ENCODE data around the gene TSLP. TPM values are rescaled to one million over a fixed set of nuclear protein-coding genes. Genes with fewer than 3 reads are reported as not detected.

Gene TSLP
- total RNA-seq, 1 experiment from 2014 or later = not detected

- TF ChIP-seq CTCF (IDR thresholded peaks at IDR 0.05; ENCODE audit: insufficient read depth in 1 of 2, low read depth in 1 of 2, low read length in 1 of 2, severe bottlenecking in 1 of 2, unreplicated experiment in 1 of 2) = no peak
- no peaks in the 10 kb centered on the region for H3K4me1 Mint-ChIP-seq (ENCODE audit: low read depth, unreplicated experiment)
- intact Hi-C loops (cut with micrococcal nuclease; ENCODE audit: unreplicated experiment) = no loop called here
- no peaks in the 10 kb centered on the region for H3K9me3 Mint-ChIP-seq (ENCODE audit: unreplicated experiment)
- Histone ChIP-seq H3K4me3 (ENCODE audit: low read depth, low read length) (no peak overlapping the region), H3K36me3 (ENCODE audit: control insufficient read depth, insufficient read depth, low read length) (no peaks in the 10 kb centered on the region), H3K9me3 (no peaks in the 10 kb centered on the region), H3K4me1 (no peaks in the 10 kb centered on the region), H3K27me3 (replicated peaks; ENCODE audit: control insufficient read depth, insufficient read depth, low read length) (no peaks in the 10 kb centered on the region)
- ChIA-PET CTCF (no interaction called here), POLR2A (no interaction called here)
- BruUV-seq (replicated peaks) = no TSS peak
- no peak overlapping the region for H3K4me3 Mint-ChIP-seq (ENCODE audit: unreplicated experiment)
- H3K27ac Mint-ChIP-seq (ENCODE audit: unreplicated experiment) = no peak overlapping the region
- H3K36me3 Mint-ChIP-seq (ENCODE audit: insufficient read depth, unreplicated experiment) = no peaks in the 10 kb centered on the region
- peaks cover 6% of the 10 kb centered on the region for H3K27me3 Mint-ChIP-seq (ENCODE audit: insufficient read depth, unreplicated experiment)
- DNase-seq = no peak
These were observed 27.6 kb upstream of the TSLP start for GRCh38 chr5:111043712-111044506.

GRCh38 chr5:111058064-111058463 lies 13.4 kb upstream of the TSLP start:
- no peak for DNase-seq
- Mint-ChIP-seq H3K36me3 (ENCODE audit: insufficient read depth, unreplicated experiment) (no peaks in the 10 kb centered on the region), H3K4me3 (ENCODE audit: unreplicated experiment) (no peak overlapping the region), H3K27me3 (ENCODE audit: insufficient read depth, unreplicated experiment) (peaks cover 33% of the 10 kb centered on the region), H3K27ac (ENCODE audit: unreplicated experiment) (no peak overlapping the region), H3K4me1 (ENCODE audit: low read depth, unreplicated experiment) (no peaks in the 10 kb centered on the region), H3K9me3 (ENCODE audit: unreplicated experiment) (no peaks in the 10 kb centered on the region)
- no peak overlapping the region for H3K4me3 ChIP-seq (ENCODE audit: low read depth, low read length)
- H3K27me3 ChIP-seq (replicated peaks; ENCODE audit: control insufficient read depth, insufficient read depth, low read length) = no peaks in the 10 kb centered on the region
- H3K4me1 ChIP-seq = no peaks in the 10 kb centered on the region
- no peaks in the 10 kb centered on the region for H3K9me3 ChIP-seq
- ChIA-PET POLR2A (no interaction called here), CTCF (no interaction called here)
- H3K36me3 ChIP-seq (ENCODE audit: control insufficient read depth, insufficient read depth, low read length) = no peaks in the 10 kb centered on the region
- no peak for TF ChIP-seq CTCF (IDR thresholded peaks at IDR 0.05; ENCODE audit: insufficient read depth in 1 of 2, low read depth in 1 of 2, low read length in 1 of 2, severe bottlenecking in 1 of 2, unreplicated experiment in 1 of 2)
- BruUV-seq (replicated peaks) = no TSS peak
- intact Hi-C loops (cut with micrococcal nuclease; ENCODE audit: unreplicated experiment) = no loop called here

- Histone ChIP-seq H3K9me3 (no peaks in the 10 kb centered on the region), H3K36me3 (ENCODE audit: control insufficient read depth, insufficient read depth, low read length) (no peaks in the 10 kb centered on the region), H3K4me1 (no peaks in the 10 kb centered on the region), H3K4me3 (ENCODE audit: low read depth, low read length) (no peak overlapping the region), H3K27me3 (replicated peaks; ENCODE audit: control insufficient read depth, insufficient read depth, low read length) (no peaks in the 10 kb centered on the region)
- peaks cover 27% of the 10 kb centered on the region for H3K27me3 Mint-ChIP-seq (ENCODE audit: insufficient read depth, unreplicated experiment)
- ChIA-PET CTCF (no interaction called here), POLR2A (no interaction called here)
- H3K9me3 Mint-ChIP-seq (ENCODE audit: unreplicated experiment) = no peaks in the 10 kb centered on the region
- H3K4me1 Mint-ChIP-seq (ENCODE audit: low read depth, unreplicated experiment) = no peaks in the 10 kb centered on the region
- H3K36me3 Mint-ChIP-seq (ENCODE audit: insufficient read depth, unreplicated experiment) = no peaks in the 10 kb centered on the region
- no peak for TF ChIP-seq CTCF (IDR thresholded peaks at IDR 0.05; ENCODE audit: insufficient read depth in 1 of 2, low read depth in 1 of 2, low read length in 1 of 2, severe bottlenecking in 1 of 2, unreplicated experiment in 1 of 2)
- intact Hi-C loops (cut with micrococcal nuclease; ENCODE audit: unreplicated experiment) = loop anchor here (10.0 kb wide), 1 partner anchor 135 kb away; no protein-coding TSS in a partner anchor
- no peak for DNase-seq
- no peak overlapping the region for H3K4me3 Mint-ChIP-seq (ENCODE audit: unreplicated experiment)
- H3K27ac Mint-ChIP-seq (ENCODE audit: unreplicated experiment) = no peak overlapping the region
- no TSS peak for BruUV-seq (replicated peaks)
These were observed 11.3 kb upstream of the TSLP start for GRCh38 chr5:111060169-111060568.
